AG09309 (cell line): Measurements from ENCODE around the gene WDR17.
"Not testable (repeated sequence)": the region's sequence is repeated elsewhere in the genome, so short reads cannot be mapped to it uniquely, and the experiment has no call there.

Experiments used
- DNase-seq: peaks from one replicate; pipeline ENCODE4 v3.0.0-alpha.2; 2010; ENCODE audit warnings: low read depth
- H3K4me3 ChIP-seq: 2 replicates; pipeline ENCODE4 v1.5.1; 2011; ENCODE audit warnings: mild to moderate bottlenecking, low read depth, low read length, moderate library complexity; ENCODE audit not compliant: control insufficient read depth
- TF ChIP-seq, protein P1 (sequence below): IDR thresholded peaks from 2 replicates; pipeline ENCODE4 v1.5.1; 2011; ENCODE audit warnings: mild to moderate bottlenecking, low read depth, low read length, inconsistent platforms; ENCODE audit not compliant: insufficient read depth, control insufficient read depth; ENCODE audit errors: missing control alignments

WDR17 gene

DNA sequence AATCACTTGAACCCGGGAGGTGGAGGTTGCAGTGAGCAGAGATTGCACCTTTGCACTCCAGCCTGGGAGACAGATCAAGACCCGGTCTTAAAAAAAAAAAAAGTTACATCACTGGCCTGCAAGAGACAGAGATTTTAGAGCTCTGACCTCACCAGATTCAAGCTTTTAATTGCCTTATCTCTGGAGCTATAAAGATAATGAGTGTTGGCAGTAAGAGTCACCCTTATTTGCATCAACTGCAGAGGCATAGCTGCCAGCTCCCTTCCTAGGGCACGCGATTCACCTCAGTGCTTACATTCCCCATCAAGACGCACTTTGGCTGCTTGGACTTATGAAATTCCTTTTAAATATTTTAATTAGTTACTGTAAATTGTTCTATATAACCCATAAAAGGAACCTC lies 142.2 kb downstream of the WDR17 start:
- no peak for DNase-seq
- H3K4me3 ChIP-seq = no peak overlapping the region
- TF ChIP-seq, protein P1, sequence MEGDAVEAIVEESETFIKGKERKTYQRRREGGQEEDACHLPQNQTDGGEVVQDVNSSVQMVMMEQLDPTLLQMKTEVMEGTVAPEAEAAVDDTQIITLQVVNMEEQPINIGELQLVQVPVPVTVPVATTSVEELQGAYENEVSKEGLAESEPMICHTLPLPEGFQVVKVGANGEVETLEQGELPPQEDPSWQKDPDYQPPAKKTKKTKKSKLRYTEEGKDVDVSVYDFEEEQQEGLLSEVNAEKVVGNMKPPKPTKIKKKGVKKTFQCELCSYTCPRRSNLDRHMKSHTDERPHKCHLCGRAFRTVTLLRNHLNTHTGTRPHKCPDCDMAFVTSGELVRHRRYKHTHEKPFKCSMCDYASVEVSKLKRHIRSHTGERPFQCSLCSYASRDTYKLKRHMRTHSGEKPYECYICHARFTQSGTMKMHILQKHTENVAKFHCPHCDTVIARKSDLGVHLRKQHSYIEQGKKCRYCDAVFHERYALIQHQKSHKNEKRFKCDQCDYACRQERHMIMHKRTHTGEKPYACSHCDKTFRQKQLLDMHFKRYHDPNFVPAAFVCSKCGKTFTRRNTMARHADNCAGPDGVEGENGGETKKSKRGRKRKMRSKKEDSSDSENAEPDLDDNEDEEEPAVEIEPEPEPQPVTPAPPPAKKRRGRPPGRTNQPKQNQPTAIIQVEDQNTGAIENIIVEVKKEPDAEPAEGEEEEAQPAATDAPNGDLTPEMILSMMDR = no peak

DNA sequence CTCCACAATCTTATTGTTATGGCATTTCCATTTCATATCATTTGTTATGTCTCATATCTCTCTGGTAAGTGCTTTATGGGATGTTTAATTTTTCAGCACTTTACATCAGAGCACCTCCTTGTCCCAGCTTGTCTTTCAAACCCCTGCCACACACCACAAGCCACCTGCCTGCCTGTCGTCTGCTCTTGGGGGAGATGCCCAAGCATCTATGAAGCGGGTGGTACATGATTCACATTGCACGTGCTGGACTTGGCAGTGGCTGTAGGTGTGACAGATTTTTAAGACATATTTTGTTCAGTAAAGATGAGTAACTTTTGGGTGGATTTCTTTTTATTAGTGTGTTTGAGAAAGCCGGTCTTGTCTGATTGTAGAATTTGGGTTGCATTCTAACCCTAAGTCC lies 143.9 kb downstream of the WDR17 start:
- TF ChIP-seq, protein P1 = no peak
- no peak for DNase-seq
- no peak overlapping the region for H3K4me3 ChIP-seq

DNA sequence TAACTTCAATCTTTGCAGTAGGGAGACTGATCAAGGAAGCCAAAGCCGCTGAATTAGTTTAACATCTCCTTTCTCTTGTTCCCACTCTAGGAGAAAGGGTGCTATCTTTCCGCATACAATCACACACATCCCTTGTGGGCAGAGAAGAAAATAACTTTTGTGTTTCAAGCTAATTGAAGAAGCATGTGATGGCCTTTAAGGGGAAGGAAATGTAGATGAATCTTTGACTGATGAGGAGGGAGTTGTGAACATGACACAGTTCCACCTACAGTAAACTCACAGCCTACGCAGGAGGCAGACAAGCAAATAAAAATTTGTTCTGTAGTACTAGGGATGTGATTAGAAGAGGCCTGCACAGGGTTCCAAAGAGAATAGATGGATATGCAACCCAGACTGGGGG lies 144.5 kb downstream of the WDR17 start:
- TF ChIP-seq, protein P1 = no peak
- H3K4me3 ChIP-seq = no peak overlapping the region
- DNase-seq = no peak

DNA sequence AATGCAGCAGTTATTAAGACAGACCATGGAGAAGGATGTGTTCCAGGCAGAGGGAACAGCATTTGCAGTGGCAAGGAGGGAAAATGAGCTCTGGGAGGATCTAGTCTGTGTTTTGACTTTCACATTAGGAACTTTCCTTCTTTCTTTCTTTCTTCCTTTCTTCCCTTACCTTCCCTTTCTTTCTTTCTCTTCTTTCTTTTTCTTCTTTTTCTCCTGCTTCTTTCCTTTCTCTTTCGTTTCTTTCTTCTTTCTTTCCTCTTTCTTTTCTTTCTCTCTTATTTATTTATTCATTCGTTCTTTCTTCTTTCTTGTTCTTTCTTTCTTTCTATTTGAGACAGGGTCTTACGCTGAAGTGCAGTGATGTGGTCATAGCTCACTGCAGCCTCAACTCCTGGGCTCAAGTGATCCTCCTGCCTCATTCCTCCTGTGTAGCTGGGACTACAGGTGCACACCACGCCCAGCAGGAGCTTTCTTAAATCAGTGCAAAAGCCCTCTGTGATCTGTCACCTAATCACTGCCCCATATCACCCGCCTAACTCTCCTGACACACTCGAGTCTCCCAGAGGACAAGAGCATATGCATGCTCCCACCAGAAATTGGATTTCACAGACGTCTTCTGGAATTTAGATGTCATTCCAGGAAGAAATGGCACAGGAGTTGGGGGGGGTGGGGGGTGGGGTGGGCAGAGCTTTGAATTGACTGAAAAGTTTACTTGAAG lies 145.1 kb downstream of the WDR17 start:
- H3K4me3 ChIP-seq = no peak overlapping the region
- no peak for DNase-seq
- TF ChIP-seq, protein P1 = no peak

DNA sequence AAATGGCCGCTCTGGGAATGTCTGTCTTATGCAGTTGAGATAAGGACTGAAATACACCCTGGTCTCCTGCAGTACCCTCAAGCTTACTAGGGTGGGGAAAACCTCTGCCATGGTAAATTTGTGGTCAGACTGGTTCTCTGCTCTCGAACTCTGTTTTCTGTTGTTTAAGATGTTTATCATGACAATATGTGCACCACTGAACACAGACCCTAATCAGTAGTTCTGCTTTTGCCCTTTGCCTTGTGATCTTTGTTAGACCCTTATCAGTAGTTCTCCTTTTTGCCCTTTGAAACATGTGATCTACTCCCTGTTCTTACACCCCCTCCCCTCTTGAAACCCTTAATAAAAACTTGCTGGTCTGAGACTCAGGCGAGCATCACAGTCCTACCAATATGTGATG lies 146.7 kb downstream of the WDR17 start:
- DNase-seq, H3K4me3 ChIP-seq: not testable (repeated sequence)

DNA sequence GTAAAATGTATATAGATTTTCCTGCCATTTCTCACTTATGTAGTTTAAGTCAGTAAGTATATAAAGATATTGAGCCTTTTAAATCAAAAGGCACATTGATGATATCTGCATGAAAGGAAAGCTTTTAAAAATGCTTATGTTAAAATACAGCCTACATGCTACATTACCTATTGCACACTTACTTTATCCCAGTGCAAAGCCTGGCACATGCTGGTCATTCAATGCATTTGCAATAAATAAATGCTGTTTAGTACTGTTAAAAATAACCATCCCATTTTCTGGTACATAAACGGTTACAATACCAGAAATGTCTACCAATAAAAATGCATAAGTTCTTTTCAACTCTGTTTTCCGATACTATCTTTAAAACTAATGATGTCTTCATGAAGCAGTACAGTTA lies 151.9 kb downstream of the WDR17 start:
- no peak for DNase-seq
- no peak overlapping the region for H3K4me3 ChIP-seq
- TF ChIP-seq, protein P1 = no peak

DNA sequence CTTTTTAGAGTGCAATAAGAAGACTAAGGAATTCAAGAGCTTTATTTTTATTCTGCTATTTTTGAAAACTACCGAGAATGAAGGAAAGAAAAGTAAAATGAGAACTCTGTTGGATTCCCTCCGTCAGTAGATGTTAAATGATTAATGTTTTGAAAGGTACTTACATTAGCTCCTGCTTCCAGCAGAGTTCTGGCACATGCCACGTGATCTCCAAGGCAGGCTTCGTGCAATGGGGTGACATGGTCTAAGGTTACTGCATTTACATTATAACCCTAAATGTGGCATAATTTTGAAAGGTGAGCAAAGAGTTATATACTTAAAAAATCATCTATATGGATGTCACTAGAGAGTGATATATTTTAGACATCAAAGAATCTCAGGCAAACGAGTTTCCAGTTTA lies 156.5 kb downstream of the WDR17 start:
- H3K4me3 ChIP-seq = no peak overlapping the region
- TF ChIP-seq, protein P1 = no peak
- DNase-seq = no peak
